ENCODE results near the gene ZNF217. TPM values are rescaled to one million over a fixed set of nuclear protein-coding genes. Genes with fewer than 3 reads are reported as not detected.
A peak's percentile ranks its signal among the peaks of the same experiment; 100 is the strongest.
"Not testable (repeated sequence)": the region's sequence is repeated elsewhere in the genome, so short reads cannot be mapped to it uniquely, and the experiment has no call there.

The ZNF217 gene
- polyA plus RNA-seq, 1 donor: 39.0 TPM

GRCh38 chr20:53583660-53584549, 9.7 kb downstream of the ZNF217 start:
- not testable (repeated sequence) for DNase-seq

- DNase-seq: no peak
Measured at GRCh38 chr20:53582574-53583351, 10.9 kb downstream of the ZNF217 start.

GRCh38 chr20:53582251-53582570, 11.4 kb downstream of the ZNF217 start:
- no peak for DNase-seq

GRCh38 chr20:53581444-53582250, 12.0 kb downstream of the ZNF217 start:
- no peak for DNase-seq

- no peak for DNase-seq
Measured at GRCh38 chr20:53580376-53581111, 13.1 kb downstream of the ZNF217 start.

- no peak for DNase-seq
Measured at GRCh38 chr20:53579581-53580375, 13.9 kb downstream of the ZNF217 start.

- no peak for DNase-seq
Measured at GRCh38 chr20:53579266-53579580, 14.4 kb downstream of the ZNF217 start.

- peak; percentile 92 for DNase-seq
Measured at GRCh38 chr20:53578492-53579222, 15.0 kb downstream of the ZNF217 start.

GRCh38 chr20:53576586-53577318, 16.9 kb downstream of the ZNF217 start:
- DNase-seq: no peak

- DNase-seq: no peak
Measured at GRCh38 chr20:53576195-53576580, 17.5 kb downstream of the ZNF217 start.

- no peak for DNase-seq
Measured at GRCh38 chr20:53575481-53576194, 18.0 kb downstream of the ZNF217 start.

GRCh38 chr20:53574819-53575218, 18.8 kb downstream of the ZNF217 start:
- DNase-seq: no peak

- no peak for DNase-seq
Measured at GRCh38 chr20:53574259-53574789, 19.3 kb downstream of the ZNF217 start.

GRCh38 chr20:53571555-53572286, 21.9 kb downstream of the ZNF217 start:
- DNase-seq: no peak

GRCh38 chr20:53570446-53571276, 23.0 kb downstream of the ZNF217 start:
- no peak for DNase-seq

GRCh38 chr20:53569606-53570307, 23.9 kb downstream of the ZNF217 start:
- no peak for DNase-seq
